ENCODE results near the gene ZBED2.

GRCh38 chr3:111582120-111582474, 13.0 kb downstream of the ZBED2 start:
- TF ChIP-seq CTCF (conservative IDR thresholded peaks at IDR 0.05) (no peak), EZH2 (IDR thresholded peaks at IDR 0.05; ENCODE audit: low read depth) (no peak)

Data from PC-9 (cell line).